PC-9 (cell line): ENCODE data around the gene BICC1. TPM values are rescaled to one million over a fixed set of nuclear protein-coding genes. Genes with fewer than 3 reads are reported as not detected.

Source experiments
- BruUV-seq: library from RNA; stranded (reverse); fragments of 400-500 nt; replicated peaks from 2 replicates; lab custom pipeline; 2021; lab: Mats Ljungman, UMichigan
- CTCF ChIA-PET: fragments of 300-600 bp; sonication (Branson Sonifier 250); formaldehyde crosslinking; loops from one replicate; lab custom pipeline; 2022; ENCODE audit warnings: antibody characterized with exemption; lab: Charles Lee
- POLR2A ChIA-PET: fragments of 300-600 bp; sonication (Branson Sonifier 250); formaldehyde crosslinking; loops from one replicate; lab custom pipeline; 2022; ENCODE audit warnings: antibody characterized with exemption; ENCODE audit not compliant: unreplicated experiment; lab: Charles Lee
- DNase-seq, 2 experiments: peaks; one replicate each; pipeline versions ENCODE4 v3.0.0 to v3.0.0-alpha.2; 2015 to 2022; ENCODE audit warnings: mixed read lengths in 1 of 2
- H2AFZ ChIP-seq: fragments of 200-600 bp; sonication (generic); 2 replicates; pipeline ENCODE4 v1.8.1; 2017; ENCODE audit warnings: antibody characterized with exemption
- H3F3A ChIP-seq: fragments of 200-600 bp; sonication (generic); 2 replicates; pipeline ENCODE4 v1.8.1; 2017; ENCODE audit warnings: antibody characterized with exemption, mild to moderate bottlenecking, low read depth; ENCODE audit not compliant: insufficient read depth
- H3K27ac ChIP-seq: fragments of 200-600 bp; sonication (generic); 2 replicates; pipeline ENCODE4 v1.6.1; 2016; ENCODE audit warnings: mixed run types
- H3K27me3 ChIP-seq: fragments of 200-600 bp; sonication (generic); 2 replicates; pipeline ENCODE4 v1.6.1; 2016; ENCODE audit warnings: low read depth, mixed run types; ENCODE audit not compliant: insufficient read depth
- H3K36me3 ChIP-seq: fragments of 200-600 bp; sonication (generic); 2 replicates; pipeline ENCODE4 v1.6.1; 2016; ENCODE audit warnings: low read depth, mixed run types
- H3K4me1 ChIP-seq: fragments of 200-600 bp; sonication (generic); replicated peaks from 2 replicates; pipeline ENCODE4 v1.6.1; 2016; ENCODE audit warnings: mixed run types; ENCODE audit not compliant: insufficient read depth
- H3K4me2 ChIP-seq: fragments of 200-600 bp; sonication (generic); 2 replicates; pipeline ENCODE4 v1.6.1; 2017; ENCODE audit warnings: mixed run types
- H3K4me3 ChIP-seq: fragments of 200-600 bp; sonication (generic); 2 replicates; pipeline ENCODE4 v1.6.1; 2016; ENCODE audit warnings: mixed run types
- H3K79me2 ChIP-seq: fragments of 200-600 bp; sonication (generic); 2 replicates; pipeline ENCODE4 v1.6.1; 2017; ENCODE audit warnings: low read depth, mixed run types
- H3K9me2 ChIP-seq: fragments of 200-600 bp; sonication (generic); 2 replicates; pipeline ENCODE4 v1.8.1; 2017; ENCODE audit warnings: mild to moderate bottlenecking; ENCODE audit not compliant: insufficient read depth
- H3K9me3 ChIP-seq: fragments of 200-600 bp; sonication (generic); 2 replicates; pipeline ENCODE4 v1.8.1; 2016; ENCODE audit warnings: low read depth; ENCODE audit not compliant: insufficient read depth
- H4K20me1 ChIP-seq: fragments of 200-600 bp; sonication (generic); 2 replicates; pipeline ENCODE4 v1.8.1; 2017; ENCODE audit not compliant: insufficient read depth
- EZH2 ChIP-seq: fragments of 200-600 bp; sonication (generic); IDR thresholded peaks from 2 replicates; pipeline ENCODE4 v1.8.0; 2017; ENCODE audit warnings: antibody characterized with exemption, low read depth
- intact Hi-C: fragments of 100-400 bp; cut with micrococcal nuclease; formaldehyde crosslinking; loops from one replicate; pipeline ENCODE4 v1.10.0; 2022; ENCODE audit not compliant: unreplicated experiment
- total RNA-seq: library from RNA; stranded (reverse); gene quantifications from 2 replicates; pipeline ENCODE4 v1.2.3, GENCODE V29; 2021
- TF ChIP-seq, protein P1 (sequence below): fragments of 200-600 bp; sonication (generic); conservative IDR thresholded peaks from 2 replicates; pipeline ENCODE4 v1.6.1; 2017; ENCODE audit warnings: mixed run types, antibody characterized with exemption, mild to moderate bottlenecking, moderate library complexity

BICC1 gene
- total RNA-seq, 1 experiment from 2014 or later: not detected

DNA sequence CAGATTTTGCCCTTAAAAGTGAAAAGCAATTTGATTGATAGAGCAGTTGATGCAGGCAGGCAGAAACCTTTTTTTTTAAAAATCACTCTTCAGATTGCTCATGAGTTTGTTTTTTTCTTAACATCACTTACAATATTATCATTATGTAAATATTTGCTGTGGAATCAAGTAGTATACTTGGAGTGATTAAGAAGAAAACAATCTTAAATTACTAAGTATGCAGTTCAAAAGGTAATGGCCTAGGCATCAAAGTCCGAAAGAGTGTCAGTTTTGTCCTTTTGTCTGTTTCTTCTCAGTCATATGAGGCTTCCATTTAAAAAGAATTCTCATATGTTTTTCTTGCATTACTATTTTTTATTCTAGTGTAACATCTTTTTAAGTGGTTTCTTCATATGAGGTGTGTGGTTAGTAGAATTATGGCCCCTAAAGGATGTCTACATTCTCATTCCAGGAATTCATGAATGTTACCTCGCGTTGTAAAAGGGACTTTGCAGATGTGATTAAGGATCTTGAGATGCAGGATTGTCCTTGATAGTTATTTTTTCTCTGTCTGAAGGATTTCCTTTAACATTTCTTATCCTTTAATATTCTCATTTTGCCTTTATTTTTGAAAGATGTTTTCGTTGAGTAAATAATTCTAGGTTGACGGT, 44.0 kb downstream of the BICC1 start:
- 0 out of 2 replicates have a peak, but pooled peaks cover 4% of the 10 kb centered on the region for H3K9me3 ChIP-seq
- CTCF ChIA-PET: no interaction called here
- no peaks in the 10 kb centered on the region for H3K27me3 ChIP-seq
- DNase-seq: no peak
- H3F3A ChIP-seq: no peaks in the 10 kb centered on the region
- POLR2A ChIA-PET: no interaction called here
- intact Hi-C loops: no loop called here
- no peak for TF ChIP-seq EZH2
- TF ChIP-seq, protein P1, sequence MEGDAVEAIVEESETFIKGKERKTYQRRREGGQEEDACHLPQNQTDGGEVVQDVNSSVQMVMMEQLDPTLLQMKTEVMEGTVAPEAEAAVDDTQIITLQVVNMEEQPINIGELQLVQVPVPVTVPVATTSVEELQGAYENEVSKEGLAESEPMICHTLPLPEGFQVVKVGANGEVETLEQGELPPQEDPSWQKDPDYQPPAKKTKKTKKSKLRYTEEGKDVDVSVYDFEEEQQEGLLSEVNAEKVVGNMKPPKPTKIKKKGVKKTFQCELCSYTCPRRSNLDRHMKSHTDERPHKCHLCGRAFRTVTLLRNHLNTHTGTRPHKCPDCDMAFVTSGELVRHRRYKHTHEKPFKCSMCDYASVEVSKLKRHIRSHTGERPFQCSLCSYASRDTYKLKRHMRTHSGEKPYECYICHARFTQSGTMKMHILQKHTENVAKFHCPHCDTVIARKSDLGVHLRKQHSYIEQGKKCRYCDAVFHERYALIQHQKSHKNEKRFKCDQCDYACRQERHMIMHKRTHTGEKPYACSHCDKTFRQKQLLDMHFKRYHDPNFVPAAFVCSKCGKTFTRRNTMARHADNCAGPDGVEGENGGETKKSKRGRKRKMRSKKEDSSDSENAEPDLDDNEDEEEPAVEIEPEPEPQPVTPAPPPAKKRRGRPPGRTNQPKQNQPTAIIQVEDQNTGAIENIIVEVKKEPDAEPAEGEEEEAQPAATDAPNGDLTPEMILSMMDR: no peak
- no peaks in the 10 kb centered on the region for H3K36me3 ChIP-seq
- no peaks in the 10 kb centered on the region for H4K20me1 ChIP-seq
- H3K79me2 ChIP-seq: no peaks in the 10 kb centered on the region
- H3K4me3 ChIP-seq: no peak overlapping the region
- H3K4me1 ChIP-seq: no peaks in the 10 kb centered on the region
- no peak overlapping the region for H3K27ac ChIP-seq
- BruUV-seq: no TSS peak
- H3K9me2 ChIP-seq: peaks cover 11% of the 10 kb centered on the region; the same call in 1 of the 2 replicates
- no peak overlapping the region for H2AFZ ChIP-seq
- no peak overlapping the region for H3K4me2 ChIP-seq

DNA sequence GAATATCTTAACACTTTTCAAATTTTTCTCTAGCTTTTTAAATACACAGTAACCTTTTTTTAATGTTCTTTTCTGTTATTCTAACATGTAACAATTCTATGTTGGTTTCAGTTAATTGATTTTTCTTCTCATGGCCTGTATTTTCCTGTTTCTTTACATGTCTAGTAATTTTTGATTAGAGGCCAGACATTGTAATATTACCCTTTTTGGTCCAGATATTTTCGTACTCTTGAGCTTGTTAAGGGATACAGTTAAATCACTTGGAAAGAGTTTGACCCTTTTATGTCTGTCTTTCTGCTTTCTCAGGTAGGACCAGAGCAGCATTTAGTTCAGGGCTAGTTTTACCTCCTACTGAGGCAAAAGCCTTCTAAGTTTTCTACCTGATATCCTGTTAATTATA, 45.0 kb downstream of the BICC1 start:
- Histone ChIP-seq H3K79me2 (no peaks in the 10 kb centered on the region), H3K27me3 (no peaks in the 10 kb centered on the region), H3K9me3 (0 out of 2 replicates have a peak, but pooled peaks cover 4% of the 10 kb centered on the region), H3K4me3 (no peak overlapping the region), H4K20me1 (no peaks in the 10 kb centered on the region), H3K9me2 (peaks cover 11% of the 10 kb centered on the region; the same call in 1 of the 2 replicates), H3K36me3 (no peaks in the 10 kb centered on the region), H3K27ac (no peak overlapping the region), H3K4me2 (no peak overlapping the region), H3F3A (no peaks in the 10 kb centered on the region), H3K4me1 (no peaks in the 10 kb centered on the region), H2AFZ (no peak overlapping the region)
- ChIA-PET CTCF (interaction anchor here (0.6 kb wide), 1 partner anchor 19 kb away, joined by 3 read pairs; no protein-coding TSS in a partner anchor), POLR2A (no interaction called here)
- DNase-seq: no peak
- no peak for TF ChIP-seq EZH2
- TF ChIP-seq, protein P1: no peak
- no TSS peak for BruUV-seq
- intact Hi-C loops: no loop called here

DNA sequence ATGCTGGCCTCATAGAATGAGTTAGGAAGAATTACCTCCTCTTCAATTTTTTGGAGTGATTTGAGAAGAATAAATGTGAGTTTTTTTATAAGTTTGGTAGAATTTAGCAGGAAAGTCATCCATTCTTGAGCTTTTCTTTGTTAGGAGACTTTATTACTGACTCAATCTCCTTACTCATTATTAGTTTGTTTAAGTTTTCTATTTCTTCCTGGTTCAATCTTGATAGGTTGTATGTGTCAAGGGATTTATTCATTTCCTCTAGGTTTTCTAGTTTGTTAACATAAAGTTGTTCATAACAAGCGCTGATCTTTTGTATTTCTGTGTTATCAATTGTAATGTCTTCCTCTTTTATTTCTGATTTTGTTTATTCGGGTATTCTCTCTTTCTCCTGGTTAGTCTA, 47.4 kb downstream of the BICC1 start:
- H3K4me2 ChIP-seq: no peak overlapping the region
- no peaks in the 10 kb centered on the region for H3K79me2 ChIP-seq

More for the DNA sequence above, 47.4 kb downstream of the BICC1 start:
- H4K20me1 ChIP-seq: no peaks in the 10 kb centered on the region
- no peak for DNase-seq
- no peak overlapping the region for H3K27ac ChIP-seq
- ChIA-PET CTCF (no interaction called here), POLR2A (no interaction called here)
- H3F3A ChIP-seq: no peaks in the 10 kb centered on the region
- H3K9me3 ChIP-seq: 0 out of 2 replicates have a peak, but pooled peaks cover 4% of the 10 kb centered on the region
- no peaks in the 10 kb centered on the region for H3K4me1 ChIP-seq
- intact Hi-C loops: no loop called here
- no peaks in the 10 kb centered on the region for H3K27me3 ChIP-seq
- H3K36me3 ChIP-seq: no peaks in the 10 kb centered on the region
- H3K9me2 ChIP-seq: peaks cover 11% of the 10 kb centered on the region; the same call in 1 of the 2 replicates
- TF ChIP-seq EZH2: no peak
- H2AFZ ChIP-seq: no peak overlapping the region
- BruUV-seq: no TSS peak
- no peak overlapping the region for H3K4me3 ChIP-seq
